ENCODE results near the gene SPSB1. TPM values are rescaled to one million over a fixed set of nuclear protein-coding genes. Genes with fewer than 3 reads are reported as not detected.
A peak's percentile ranks its signal among the peaks of the same experiment; 100 is the strongest.

The SPSB1 gene
- total RNA-seq, 4 donors from 2014 or later: 28.3 to 49.2 (median 42.1) TPM

DNA sequence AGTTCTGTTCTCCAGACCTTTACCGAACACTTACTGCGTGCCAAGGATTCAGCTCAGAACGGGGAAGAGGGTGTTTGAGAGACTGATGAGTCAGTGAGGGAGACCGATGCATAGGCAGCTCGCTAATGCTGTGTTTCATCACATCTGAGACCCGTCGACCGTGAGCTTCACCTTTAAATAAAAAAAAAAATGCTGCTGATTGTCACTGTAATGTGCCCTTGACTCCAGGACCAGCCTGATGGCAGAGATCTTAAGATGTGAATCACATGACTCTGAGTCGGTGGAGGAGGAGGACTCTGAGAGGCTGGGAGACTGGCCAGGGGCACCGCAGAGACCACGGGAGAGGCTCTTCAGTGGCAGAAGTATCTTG is 28.8 kb downstream of the SPSB1 start:
- H3K36me3 ChIP-seq: peaks cover 3% of the 10 kb centered on the region
- no peak overlapping the region for H3K27ac ChIP-seq
- H3K4me1 ChIP-seq: peaks cover 81% of the 10 kb centered on the region
- no peaks in the 10 kb centered on the region for H3K27me3 ChIP-seq
- H3K9me3 ChIP-seq: no peaks in the 10 kb centered on the region
- TF ChIP-seq POLR2AphosphoS5 (IDR thresholded peaks at IDR 0.05) (no peak), EP300 (IDR thresholded peaks at IDR 0.05) (no peak), POLR2A (IDR thresholded peaks at IDR 0.05) (no peak)
- TF ChIP-seq, protein P1, sequence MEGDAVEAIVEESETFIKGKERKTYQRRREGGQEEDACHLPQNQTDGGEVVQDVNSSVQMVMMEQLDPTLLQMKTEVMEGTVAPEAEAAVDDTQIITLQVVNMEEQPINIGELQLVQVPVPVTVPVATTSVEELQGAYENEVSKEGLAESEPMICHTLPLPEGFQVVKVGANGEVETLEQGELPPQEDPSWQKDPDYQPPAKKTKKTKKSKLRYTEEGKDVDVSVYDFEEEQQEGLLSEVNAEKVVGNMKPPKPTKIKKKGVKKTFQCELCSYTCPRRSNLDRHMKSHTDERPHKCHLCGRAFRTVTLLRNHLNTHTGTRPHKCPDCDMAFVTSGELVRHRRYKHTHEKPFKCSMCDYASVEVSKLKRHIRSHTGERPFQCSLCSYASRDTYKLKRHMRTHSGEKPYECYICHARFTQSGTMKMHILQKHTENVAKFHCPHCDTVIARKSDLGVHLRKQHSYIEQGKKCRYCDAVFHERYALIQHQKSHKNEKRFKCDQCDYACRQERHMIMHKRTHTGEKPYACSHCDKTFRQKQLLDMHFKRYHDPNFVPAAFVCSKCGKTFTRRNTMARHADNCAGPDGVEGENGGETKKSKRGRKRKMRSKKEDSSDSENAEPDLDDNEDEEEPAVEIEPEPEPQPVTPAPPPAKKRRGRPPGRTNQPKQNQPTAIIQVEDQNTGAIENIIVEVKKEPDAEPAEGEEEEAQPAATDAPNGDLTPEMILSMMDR (IDR thresholded peaks at IDR 0.05): no peak
- DNase-seq (ENCODE audit: low spot score in 2 of 2): no peak
- H3K4me3 ChIP-seq: no peak overlapping the region
- WGBS: 46% methylated on average over 11 of the region's 11 CpGs

DNA sequence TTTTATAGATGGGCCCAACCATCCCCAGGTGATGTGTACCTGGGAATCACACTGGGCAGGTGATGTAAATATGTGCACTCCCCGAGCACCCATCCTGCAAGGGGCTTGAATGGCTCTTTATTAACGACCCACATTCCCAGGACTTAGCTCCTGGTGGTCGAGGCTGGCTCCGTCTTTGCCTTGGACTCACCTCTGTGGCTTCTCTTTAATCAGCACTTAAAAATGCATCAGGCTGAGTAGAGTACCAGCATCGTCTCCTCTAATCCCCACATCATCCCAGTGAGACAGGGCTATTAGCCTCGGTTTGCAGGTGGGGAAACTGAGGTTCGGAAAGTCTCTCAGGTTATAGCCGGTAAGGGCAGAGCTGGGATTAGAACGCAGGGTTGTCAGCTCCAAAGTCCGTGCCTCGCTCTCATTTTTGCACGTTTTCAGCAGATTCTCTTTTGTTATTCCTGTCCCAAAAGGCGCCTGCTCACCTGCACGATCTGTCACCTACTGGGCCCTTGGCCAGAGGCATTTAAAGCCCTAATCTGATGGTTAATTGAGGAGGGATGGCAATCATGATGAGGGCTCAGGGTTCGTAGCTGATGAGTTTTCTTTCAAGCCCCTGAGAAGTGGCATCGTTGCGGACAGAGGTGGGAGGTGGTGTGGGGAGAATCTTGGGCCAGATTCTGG is 29.4 kb downstream of the SPSB1 start:
- Histone ChIP-seq H3K4me3 (no peak overlapping the region), H3K27me3 (no peaks in the 10 kb centered on the region), H3K9me3 (no peaks in the 10 kb centered on the region), H3K4me1 (peaks cover 84% of the 10 kb centered on the region), H3K27ac (no peak overlapping the region), H3K36me3 (peaks cover 3% of the 10 kb centered on the region)
- TF ChIP-seq, protein P1 (IDR thresholded peaks at IDR 0.05): no peak
- TF ChIP-seq EP300 (IDR thresholded peaks at IDR 0.05): no peak
- TF ChIP-seq POLR2A (IDR thresholded peaks at IDR 0.05): no peak
- TF ChIP-seq POLR2AphosphoS5 (IDR thresholded peaks at IDR 0.05): no peak
- WGBS: 83% methylated on average over 17 of the region's 17 CpGs
- DNase-seq (ENCODE audit: low spot score in 2 of 2): no peak

DNA sequence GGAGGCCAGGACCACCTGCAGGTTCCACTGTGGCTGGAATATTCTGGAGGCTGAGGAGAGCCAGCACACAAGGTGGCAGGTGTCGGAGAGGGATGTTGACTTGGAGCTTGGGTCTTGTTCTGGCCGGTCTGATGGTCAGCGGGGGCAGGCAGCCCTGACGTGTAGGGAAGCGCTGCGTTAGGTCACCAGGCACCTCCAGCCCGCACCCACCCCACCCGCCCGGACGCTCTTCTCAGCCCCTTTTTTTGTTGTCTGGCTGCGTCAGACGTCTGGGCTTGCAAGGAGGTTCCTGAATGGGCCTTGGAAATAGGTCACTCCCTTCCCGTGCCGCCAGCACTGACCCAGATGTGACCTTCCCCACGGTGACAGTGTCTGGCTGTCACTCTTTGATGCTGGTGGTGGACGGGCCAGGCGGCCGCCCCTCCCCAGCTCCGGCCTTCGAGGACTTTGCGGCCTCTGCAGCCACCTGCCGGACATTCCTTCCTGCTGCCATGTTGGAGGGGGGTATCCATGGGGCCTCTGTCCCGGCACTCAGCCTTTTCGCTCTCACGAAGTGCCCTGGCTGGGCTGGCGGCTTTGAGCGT is 30.1 kb downstream of the SPSB1 start:
- Histone ChIP-seq H3K27ac (no peak overlapping the region), H3K27me3 (no peaks in the 10 kb centered on the region), H3K36me3 (peaks cover 3% of the 10 kb centered on the region), H3K9me3 (no peaks in the 10 kb centered on the region), H3K4me3 (no peak overlapping the region), H3K4me1 (peaks cover 85% of the 10 kb centered on the region)
- 88% methylated on average over 10 of the region's 27 CpGs for WGBS
- no peak for DNase-seq (ENCODE audit: low spot score in 2 of 2)
- TF ChIP-seq, protein P1 (IDR thresholded peaks at IDR 0.05): no peak
- TF ChIP-seq POLR2A (IDR thresholded peaks at IDR 0.05) (no peak), EP300 (IDR thresholded peaks at IDR 0.05) (no peak), POLR2AphosphoS5 (IDR thresholded peaks at IDR 0.05) (no peak)

DNA sequence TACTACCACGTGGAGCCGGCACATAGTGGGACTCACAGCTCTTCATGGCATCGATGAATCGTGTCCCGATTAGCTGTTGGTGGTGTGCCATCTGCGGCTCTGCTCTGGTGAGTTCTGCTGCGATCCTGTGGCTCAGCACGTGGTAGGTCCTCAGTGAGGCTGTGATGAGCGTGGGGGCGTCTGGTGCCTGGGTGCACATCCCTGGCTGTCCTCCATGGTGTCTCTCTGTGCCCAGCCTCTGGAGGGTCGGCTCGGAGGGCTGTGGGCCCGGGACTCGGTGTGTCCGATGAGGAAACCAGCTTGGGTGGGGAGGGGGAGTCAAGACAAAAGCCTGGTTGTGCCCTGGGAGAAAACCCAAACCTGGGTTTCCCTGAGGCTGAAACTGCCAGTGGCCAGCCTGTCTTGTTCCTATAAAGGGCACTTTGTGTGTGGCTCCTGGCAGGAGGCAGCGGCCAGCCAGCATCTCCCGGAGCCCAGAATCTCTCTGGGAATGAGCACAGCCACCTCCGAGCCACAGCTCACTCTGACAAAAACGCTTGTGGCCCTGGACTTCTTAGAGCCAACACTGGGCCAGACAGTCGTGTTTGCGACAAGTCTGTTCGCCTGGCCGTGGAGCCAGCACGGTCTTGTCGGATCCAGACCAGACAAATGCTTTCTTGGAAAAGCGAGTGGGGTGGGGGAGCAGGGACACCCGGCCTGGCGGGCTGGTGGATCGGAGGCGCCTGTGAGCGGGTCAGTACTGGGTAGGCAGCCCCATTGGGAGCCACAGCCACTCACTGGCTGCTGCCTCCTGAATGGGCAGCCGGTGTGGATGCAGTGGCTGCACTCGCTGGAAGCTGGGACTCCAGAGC is 31.8 kb downstream of the SPSB1 start:
- WGBS: 62% methylated on average over 19 of the region's 33 CpGs
- Histone ChIP-seq H3K4me1 (peaks cover 81% of the 10 kb centered on the region), H3K4me3 (no peak overlapping the region), H3K27ac (peak overlapping the region; percentile 77), H3K9me3 (no peaks in the 10 kb centered on the region), H3K27me3 (no peaks in the 10 kb centered on the region), H3K36me3 (peaks cover under 1% of the 10 kb centered on the region)
- TF ChIP-seq, protein P1 (IDR thresholded peaks at IDR 0.05): no peak
- TF ChIP-seq EP300 (IDR thresholded peaks at IDR 0.05) (no peak), POLR2A (IDR thresholded peaks at IDR 0.05) (no peak), POLR2AphosphoS5 (IDR thresholded peaks at IDR 0.05) (no peak)
- no peak for DNase-seq (ENCODE audit: low spot score in 2 of 2)

DNA sequence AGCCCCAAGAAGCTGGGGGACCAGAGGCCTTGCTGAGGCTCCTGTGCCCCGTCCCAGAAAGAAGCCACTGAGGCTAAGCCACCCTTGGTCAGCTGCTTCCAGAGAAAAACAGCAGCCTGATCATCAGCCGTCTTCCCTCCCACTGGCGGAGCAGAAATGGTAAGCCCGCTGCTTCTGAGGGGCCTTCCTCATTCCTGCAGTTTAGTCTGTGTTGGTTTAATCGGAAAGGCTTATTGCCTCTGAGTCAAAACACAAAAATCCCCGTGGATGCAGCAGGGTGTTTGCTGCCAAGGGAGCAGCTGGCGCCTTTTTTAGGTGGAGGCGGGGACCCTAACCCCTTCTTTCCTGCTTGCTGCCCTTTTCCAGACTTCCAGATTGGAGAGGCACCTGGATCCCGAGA is 33.9 kb downstream of the SPSB1 start:
- H3K27ac ChIP-seq: peak overlapping the region; percentile 77
- H3K36me3 ChIP-seq: no peaks in the 10 kb centered on the region
- H3K9me3 ChIP-seq: no peaks in the 10 kb centered on the region
- peaks cover 63% of the 10 kb centered on the region for H3K4me1 ChIP-seq
- no peaks in the 10 kb centered on the region for H3K27me3 ChIP-seq
- TF ChIP-seq, protein P1 (IDR thresholded peaks at IDR 0.05): no peak
- TF ChIP-seq EP300 (IDR thresholded peaks at IDR 0.05): no peak
- no peak for TF ChIP-seq POLR2AphosphoS5 (IDR thresholded peaks at IDR 0.05)
- no peak for TF ChIP-seq POLR2A (IDR thresholded peaks at IDR 0.05)
- WGBS: 29% methylated on average over 6 of the region's 9 CpGs
- no peak overlapping the region for H3K4me3 ChIP-seq
- no peak for DNase-seq (ENCODE audit: low spot score in 2 of 2)
